Hematopoietic multipotent progenitor cell (in vitro differentiated cells): ENCODE data around the gene RASL11B. TPM values are rescaled to one million over a fixed set of nuclear protein-coding genes. Genes with fewer than 3 reads are reported as not detected.

Experiments used
- DNase-seq, 3 donors: peaks; one replicate each; pipeline ENCODE4 v3.0.0-alpha.2; 2011 to 2015; ENCODE audit warnings: low read depth in 2 of 3, low spot score in 2 of 3
- total RNA-seq: library from RNA; depleted of rRNA; stranded (reverse); fragments of >200 nt; gene quantifications from one replicate; pipeline ENCODE4 v1.2.3, GENCODE V29; 2012

Gene RASL11B
- total RNA-seq, 1 donor = under 0.01 TPM

DNA sequence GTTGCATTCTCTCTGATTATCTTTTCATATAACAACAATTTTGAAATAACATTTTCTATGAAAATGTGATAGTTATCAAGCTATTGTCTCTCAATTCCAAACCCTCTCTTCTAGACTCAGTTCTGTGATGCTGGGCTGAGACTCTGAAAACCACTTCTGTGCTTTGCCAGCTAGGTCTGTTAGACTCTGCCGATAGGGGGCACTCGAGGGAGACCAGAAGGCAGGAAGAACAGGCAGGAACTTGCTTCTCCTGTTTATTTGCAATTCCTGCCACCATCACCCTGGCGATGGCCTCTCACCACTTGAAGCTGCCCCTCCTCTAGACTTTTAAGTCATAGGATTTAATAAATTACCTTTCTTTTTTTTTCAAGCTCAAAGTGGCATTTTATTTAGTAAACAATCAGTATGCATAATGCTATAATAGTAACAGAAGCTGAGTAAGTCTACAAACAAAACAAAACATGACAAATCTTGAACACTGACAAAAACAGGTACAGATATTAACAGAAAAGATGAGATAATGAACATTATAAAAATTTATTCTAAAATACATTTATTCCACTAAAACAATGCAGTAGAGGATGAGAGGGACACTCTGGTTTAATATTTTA is 49.7 kb downstream of the RASL11B start:
- DNase-seq = peak; percentile 22 to 65 (median 43)

- no peak for DNase-seq
Observed at GRCh38 chr4:52912608-52913007, 50.5 kb downstream of the RASL11B start.

DNA sequence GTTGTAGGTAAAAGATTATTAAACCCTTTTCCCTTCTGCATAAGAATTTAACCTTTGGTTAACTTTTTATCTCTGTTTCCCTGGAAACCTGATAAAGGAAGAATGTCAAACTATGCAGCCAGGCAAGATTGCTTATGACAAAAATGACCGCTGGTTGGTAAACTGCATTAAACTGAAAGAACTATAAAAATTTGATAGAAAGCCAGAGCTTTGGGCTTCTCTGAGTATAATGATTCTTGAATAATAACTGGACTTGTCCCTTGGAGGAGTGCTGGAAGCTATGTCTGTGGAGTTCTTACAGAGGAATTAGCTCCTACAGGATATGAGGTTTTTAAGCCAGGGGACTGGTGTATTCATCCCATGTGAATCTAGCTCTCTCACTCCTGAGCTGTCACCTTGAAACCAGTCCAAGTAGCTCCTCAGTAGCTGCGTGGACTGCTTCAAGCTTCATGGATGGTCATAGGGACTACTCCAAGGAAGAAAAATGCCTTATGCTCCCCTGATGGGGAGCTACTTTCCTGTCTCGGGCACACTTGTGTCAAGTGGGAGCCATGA is 52.0 kb downstream of the RASL11B start:
- DNase-seq = no peak

DNA sequence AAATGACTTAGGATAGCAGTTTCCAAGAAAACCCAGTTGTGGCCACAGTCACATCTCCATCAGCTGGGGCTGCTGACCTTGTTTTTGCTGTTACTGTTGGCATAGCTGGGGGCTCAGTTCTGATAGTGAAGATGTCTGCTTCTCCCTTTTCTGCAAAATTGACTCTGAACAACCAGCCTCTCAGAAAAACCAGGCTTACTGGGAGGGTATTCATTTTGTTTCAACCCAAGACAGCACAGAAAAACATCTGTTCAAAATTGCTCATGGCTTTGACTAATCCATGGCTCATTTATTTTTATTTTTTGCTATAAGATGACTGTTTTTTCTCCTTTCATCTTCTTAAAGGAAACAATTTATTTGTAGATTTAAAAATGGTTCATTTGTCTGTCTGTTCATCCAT is 53.1 kb downstream of the RASL11B start:
- no peak for DNase-seq

- DNase-seq = no peak
Observed at GRCh38 chr4:52915730-52916300, 53.7 kb downstream of the RASL11B start.

Other genes with a start within 250 kb of the RASL11B start
- gene USP46, start 203.0 kb upstream of the RASL11B start, total RNA-seq = 5.7 TPM
- gene ERVMER34-1, start 110.9 kb upstream of the RASL11B start, total RNA-seq = under 0.01 TPM